ENCODE results near the gene DEXI.
A peak's percentile ranks its signal among the peaks of the same experiment; 100 is the strongest.

DEXI gene

DNA sequence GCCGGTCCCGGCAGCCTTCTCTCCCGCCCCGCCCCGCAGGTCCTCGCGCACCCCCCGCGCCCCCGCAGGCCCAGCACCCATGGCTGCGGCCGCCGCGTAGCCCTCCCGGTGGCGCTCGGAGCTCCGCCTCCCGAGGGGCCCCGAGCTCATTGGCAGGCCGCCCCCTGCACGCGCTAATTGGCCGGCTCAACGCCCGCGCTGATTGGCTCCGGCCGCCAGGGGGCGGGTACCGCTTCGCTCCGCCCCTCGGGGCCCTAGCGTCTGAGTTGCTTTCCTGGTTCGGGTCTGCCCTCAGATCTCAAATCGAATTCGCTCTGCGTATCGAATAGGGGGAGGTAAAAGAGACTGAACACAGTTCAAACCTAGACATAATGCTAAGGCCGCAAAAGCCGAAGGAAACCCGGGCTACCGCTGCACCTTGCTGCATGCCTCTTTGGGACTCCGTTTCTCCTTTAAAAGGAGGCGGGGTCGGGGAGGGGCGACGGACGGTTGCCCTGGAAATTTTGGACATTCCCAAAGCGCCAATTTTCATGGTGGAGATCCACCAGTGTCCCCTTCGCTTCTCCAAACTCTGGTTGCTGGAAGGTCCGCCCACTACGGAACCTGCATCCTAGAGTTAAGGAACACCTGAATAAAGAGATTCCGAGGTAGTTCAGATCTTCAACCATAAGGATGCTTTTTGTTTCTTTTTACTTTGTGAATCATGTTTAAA is at the start of gene DEXI:
TSS of gene DEXI (minus strand) at position 117 of the 712 bp plus-strand sequence. CDS start 463 bp downstream, outside the sequence.
- peak; percentile 96 for DNase-seq

DNA sequence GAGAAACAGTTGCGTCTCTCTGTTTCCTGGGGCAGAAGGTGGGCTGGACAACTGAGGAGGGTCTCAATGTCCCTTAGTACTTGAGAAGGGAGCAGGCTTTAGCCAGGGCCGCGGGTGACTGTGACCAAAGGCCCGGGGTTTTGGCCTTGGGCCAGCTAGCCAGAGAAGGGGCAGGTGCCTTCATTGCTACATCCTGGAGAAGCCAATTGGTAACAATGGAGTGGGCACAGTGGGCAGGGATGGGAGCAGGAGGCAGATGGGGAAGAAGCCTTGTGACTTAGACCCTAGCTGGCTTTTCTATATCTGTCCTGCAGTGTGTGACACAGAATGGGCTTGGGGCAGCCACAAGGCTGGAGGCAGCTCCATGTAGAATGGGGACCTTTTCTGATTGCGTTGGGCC is 48.1 kb upstream of the DEXI start:
- no peak for DNase-seq

DNA sequence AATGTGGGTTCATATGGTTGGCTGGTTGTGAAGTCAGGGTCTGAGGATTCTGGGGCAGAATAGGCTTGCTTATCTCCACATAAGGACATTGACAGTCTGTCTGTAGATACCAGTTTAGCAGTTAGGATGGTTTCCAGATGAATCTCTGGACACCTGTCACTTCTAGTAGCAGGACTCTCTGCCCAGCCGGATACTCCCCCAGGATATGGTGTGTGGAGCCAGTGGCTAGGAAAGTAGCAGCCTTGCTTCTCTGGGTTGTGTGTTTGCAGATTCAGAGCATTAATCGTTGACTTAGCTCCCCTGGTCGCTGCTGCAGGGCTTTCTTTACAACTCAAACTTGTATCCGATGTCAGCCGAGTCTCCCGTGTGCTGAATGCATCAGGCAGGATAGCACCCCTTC is 47.3 kb upstream of the DEXI start:
- DNase-seq, result no peak

DNA sequence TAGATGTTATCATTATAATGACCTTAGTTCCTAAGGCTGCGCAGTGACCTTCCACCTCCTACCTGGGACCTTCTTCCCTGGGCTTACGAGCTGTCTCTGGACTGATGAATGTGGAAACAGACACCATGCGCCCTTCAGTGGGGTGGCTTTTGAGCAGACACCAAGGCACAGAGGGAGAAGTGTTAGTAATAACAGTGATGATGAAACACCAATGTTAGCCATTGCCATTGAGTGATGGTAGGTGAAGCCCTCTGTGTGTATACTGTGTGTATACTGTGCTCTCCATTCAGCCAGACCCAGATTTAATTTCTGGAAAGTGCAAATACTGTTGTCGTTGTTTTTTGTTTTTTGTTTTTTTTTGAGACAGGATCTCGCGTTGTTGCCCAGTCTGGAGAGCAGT is 46.6 kb upstream of the DEXI start:
- DNase-seq, result no peak

- DNase-seq, result peak; percentile 30
Measured at GRCh38 chr16:10988164-10988803, 46.0 kb upstream of the DEXI start.

DNA sequence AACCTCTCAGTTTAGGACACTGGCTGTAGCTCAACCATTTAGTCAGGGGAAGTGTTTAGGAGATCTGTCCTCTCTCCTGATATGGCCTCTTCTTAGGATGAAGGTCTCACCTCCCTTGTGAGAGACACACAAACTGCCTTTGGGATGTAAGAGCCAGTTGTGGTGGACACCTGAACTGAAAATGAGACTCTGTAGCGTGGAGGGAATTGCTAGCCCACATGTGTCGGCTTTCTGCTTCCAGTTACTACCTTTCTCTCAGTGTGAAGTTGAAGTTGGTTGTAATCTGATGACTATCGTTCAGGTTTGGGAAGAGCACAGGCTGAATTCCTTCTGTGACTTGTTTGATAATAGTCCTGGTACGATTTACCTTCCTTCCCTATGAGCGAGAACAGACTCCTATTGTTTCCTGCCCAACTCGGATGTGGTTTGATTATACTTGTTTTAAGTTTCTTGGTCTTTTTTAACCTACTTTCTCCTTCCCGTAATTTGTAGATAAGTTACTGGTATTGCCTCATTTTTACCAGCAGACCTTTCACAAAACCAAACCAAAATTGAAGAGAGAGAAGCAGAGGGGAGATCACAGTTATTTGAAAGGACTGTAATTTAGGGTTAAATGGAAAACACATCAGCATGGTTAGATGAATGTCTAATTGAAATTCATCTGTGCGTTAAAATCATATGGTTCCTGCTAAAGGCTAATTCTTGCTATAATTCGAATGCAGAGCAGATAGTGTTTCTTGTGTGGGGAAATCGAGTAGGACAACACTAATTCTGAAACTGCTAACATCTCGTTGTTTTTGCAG is 45.3 kb upstream of the DEXI start:
- no peak for DNase-seq

GRCh38 chr16:10984509-10984908 is 42.2 kb upstream of the DEXI start:
- no peak for DNase-seq

GRCh38 chr16:10983159-10983558 is 40.9 kb upstream of the DEXI start:
- DNase-seq, result no peak

GRCh38 chr16:10982465-10983150 is 40.3 kb upstream of the DEXI start:
- no peak for DNase-seq

- DNase-seq, result peak; percentile 44
Measured at GRCh38 chr16:10981697-10982216, 39.5 kb upstream of the DEXI start.

DNA sequence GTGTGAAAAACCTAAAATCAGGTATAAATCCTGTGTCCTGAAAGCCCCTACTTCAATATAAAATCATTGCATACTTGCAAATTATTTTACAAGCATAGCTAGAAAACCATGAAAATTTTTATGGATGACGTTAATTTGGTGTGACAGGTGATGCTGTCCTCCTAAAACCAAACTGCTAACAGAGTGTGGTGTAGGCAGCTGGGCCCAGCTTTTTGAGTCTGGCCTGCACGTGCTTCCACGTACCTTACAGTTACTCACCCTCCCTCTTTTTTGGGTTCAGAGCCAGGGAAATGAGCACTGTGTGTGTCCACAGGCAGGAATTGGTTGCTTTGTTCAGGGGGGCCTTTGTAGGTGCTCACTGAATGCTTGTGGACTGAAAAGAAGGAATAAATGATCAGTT is 38.5 kb upstream of the DEXI start:
- no peak for DNase-seq

DNA sequence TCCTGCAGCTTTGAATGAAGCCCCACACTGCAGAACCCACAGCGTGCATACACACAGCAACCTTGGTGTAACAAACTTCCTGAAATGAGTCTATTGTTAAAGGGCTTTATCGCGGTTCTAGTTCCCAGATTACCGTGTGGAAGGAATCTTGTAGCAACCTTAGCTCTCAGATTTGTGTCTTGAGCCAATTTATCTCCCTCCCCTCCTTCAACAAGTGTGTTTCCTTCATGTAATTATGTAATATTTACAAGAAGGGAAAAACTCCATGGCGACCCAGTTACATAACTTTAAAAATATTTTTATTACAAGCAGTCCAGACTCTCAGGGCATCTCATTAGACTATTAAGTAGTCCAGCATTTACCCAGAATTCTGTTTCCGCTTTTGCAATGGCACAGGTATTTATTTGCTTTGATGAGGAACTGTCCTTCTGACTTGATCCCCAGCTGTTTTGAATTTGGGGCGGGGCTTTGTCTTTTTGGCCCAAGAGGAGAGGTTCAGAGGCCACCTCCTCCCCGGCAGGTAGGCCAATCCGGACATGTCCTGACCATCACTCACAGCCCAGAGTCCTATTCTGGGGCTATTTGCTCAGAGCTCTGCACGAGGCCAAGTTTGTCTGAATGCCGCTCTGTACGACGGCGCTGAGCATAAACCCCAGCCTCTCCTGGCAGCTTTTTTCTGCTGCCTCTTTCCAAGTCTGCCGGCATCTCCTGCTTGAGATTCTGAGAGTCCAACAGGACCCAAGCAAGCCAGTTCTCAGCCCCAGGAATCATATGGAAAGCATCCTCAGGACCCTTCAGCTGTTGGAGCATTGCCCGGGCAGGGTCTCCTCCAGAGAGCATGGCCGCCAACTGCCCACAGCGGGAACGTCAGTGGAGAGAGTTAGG is 37.7 kb upstream of the DEXI start:
- DNase-seq, result no peak

GRCh38 chr16:10978871-10979446 is 36.7 kb upstream of the DEXI start:
- DNase-seq, result no peak

DNA sequence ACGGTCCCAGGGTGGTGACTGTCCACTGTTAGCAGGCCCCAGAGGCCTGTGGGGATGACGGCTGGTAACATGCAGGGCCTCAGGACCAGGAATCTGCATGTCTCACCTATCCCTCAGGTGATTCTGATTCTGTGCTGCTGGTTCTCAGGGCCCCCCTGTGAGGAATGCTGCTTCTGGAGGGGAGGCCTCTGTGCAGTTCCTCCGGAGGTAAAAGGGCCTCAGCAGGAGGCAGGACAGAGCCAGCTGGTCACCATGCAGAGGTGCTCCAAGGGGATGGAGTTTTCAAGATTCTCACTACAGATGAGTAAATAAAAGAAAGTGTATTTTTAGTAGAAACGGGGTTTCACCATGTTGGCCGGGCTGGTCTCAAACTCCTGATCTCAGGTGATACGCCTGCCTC is 35.9 kb upstream of the DEXI start:
- DNase-seq, result no peak

DNA sequence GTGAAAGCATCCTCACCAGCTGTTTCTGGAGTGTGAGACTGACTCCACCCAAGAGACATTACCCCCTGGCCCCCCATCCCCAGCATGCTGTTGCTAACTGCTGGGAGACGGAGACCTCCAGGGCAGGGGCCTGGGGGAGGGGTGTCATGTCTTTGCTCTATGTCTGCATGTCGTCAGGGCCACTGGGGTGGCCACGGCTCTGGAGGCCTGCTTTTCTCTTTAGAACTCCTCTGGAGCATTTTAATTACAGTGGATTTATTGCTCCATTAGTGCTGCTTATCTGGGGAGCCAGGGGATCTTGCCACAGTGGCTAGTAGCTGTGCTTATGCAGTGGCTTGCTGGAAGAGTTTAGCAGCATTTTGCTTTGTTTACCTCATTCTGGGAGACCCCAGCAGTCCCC is 34.4 kb upstream of the DEXI start:
- peak; percentile 9 for DNase-seq

DNA sequence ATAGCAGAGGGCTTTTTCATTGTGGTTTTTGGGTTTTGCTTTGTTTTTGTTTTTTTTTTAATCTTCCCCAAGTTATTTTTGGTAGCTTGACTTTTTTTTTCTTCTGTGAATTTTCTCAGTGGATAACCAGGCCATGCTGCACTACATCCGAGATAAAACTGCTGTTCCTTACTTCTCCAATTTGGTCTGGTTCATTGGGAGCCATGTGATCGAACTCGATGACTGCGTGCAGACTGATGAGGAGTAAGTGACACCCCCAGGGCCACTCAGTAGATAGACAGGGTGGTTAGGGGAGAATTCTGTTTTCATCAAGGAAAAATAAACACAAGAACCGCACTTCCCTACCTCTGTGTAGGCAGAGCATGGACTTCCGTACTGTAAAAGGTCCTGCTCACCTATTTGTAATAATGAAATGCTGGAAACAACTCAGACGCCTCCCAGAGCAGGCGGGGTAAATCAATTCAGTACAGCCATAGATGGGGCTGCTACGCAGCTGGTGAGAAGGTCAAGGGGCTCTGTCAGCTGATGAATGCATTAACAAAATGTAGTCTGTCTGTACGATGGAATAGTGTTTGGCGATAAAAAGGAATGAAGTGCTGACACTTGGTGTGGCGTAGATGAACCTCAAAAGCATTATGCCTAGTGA is 30.7 kb upstream of the DEXI start:
- no peak for DNase-seq

DNA sequence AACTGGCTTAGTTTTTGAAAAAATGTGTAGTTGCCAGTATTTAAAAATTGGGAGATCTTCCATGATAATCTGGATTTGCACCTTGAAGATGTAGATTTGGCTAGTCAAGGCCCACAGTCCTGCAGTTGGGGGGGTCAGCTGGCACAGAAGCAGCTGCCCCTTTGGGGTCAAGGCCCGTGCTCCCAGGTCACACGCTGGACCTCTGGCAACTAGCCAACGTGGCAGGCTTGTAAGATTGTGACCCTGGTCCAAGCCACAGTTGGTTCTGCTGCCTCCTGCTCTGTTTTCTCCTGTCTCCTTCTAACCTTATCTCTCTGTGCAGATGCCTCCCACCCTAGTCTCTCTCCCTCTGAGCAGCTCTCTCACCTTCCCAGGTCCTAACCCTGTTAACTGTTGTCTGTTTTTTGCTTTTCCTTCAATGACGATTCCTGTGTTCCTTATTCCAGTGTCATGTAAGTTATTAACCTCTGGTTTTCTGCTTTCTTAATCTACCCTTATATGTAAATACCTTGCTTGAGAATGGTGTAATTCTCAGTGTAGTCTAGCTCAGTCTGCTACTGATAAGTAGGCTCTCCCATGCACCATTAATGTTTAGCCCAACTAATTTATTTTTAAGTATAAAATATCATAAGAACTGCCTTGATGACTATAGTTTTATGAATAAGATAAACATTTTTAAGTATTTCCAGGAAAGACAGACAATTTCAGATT is 30.0 kb upstream of the DEXI start:
- DNase-seq, result no peak

DNA sequence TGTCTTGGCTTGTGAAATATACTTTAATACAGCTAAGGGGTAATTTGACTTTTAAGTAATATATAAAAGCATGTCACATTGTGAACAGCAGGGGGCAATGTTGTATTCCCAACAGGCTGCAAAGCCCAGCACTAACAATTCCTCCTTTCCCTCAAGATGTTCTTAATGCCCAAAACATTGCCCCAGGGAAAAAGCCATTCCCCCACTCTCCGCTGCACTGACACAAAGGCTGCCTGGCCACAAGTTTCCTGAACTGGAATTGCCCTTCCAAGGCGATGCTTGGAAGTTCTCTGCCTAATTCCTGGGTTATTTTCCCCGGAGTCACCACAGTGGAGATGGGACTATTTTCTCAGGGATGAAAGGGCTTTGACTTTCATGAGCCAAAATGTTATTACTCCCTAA is 29.3 kb upstream of the DEXI start:
- peak; percentile 77 for DNase-seq

- no peak for DNase-seq
Measured at GRCh38 chr16:10970065-10970464, 27.8 kb upstream of the DEXI start.

GRCh38 chr16:10969615-10970014 is 27.3 kb upstream of the DEXI start:
- no peak for DNase-seq
